HG03064 (cell line): Measurements from ENCODE around the gene FEZF2.

Experiments
- ATAC-seq: cut with Tn5 transposase; IDR thresholded peaks from one replicate; pipeline ENCODE4 v1.9.1; 2021; ENCODE audit warnings: low read depth; ENCODE audit not compliant: unreplicated experiment

FEZF2 gene

DNA sequence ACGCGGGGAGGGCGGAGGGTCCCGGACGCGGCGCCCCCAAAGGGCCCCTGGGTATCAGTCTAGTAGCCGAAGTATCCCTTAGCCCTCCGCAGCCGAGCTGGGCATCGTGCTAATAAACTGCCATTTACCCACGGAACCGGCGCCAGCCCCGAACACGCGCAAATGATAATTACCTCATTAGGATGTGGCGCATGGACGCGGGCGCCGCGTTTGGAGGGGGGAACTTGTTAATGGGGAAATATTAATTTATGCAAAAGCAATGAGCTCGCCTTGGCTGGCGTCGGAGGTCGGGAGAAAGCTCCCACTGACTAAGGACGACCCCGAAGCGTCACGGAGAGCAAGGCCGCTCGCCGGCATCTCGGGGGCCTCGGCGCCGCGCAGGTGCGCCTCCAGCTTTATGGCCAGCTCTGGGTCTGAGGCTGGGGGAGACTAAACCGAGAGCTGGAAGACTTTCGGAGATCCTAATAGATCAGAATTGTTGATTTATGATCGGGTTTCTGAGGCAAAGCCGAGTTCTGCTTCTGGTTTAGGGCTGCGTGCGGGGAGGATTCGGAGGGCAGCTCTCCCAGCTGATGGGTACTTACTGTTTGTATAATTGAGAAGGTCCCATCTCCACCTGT lies 474 bp upstream of the FEZF2 start:
- no peak for ATAC-seq

DNA sequence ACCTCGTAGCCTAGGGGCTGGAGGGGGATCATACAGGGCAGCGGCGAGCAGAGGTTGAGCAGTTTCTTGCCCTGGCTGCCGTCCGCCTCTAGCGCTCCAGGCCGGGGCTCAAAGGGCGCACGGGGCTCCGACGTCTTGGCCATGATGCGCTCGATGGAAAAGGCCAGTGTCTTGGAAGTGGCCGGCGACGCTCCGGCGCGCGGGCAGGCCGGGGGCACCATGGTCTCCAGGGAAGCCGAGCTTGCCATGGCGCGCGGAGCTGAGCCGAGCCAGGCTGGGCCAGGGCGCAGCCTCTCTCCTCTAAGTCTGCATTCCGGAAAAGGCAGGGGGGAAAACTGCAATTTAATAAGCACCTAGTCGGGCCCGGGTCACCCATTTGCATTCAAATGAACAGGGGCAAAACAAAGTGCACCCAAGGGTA lies 719 bp downstream of the FEZF2 start:
- ATAC-seq: no peak

DNA sequence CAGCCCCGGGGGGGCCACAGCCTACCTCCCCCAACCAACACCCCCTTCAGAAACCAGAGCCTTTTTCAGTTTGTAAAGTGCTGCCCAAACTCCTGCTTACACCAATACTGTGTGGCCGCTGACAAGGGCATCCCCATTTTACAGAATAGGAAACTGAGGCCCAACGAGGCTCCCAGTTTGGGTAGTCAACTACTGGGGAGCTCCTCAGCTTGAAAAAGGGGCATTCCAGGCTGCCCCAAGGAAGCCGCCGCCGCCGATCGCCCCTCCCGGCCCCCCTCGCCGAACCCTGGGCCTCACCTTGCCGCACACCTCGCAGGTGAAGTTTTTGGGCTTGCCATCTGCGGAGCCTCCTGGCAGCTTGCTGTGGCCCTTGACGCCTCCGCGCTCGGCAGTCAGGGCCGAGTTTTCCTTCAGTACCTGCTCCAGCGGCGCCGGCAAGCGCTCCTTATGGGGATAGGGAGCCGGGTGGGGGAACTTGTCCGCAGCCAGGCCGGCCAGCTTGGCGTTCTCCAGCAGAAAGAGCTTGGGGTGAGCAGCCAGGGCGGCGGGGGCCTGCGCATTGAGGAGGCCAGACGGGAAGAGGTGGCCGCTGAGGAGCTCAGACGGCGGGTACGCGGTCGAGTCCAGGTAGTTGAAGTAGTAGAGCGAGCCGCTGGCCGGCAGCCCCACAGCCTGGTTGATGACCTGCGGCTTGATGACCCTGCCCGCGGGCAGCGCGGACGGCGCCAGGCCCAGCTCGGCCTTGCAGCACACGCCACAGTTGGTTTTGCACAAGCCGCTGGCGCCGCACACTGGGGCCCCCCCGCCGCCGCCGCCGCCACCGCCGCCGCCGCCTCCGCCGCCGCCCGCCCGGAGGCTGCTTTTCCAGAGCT lies 1.4 kb downstream of the FEZF2 start:
- no peak for ATAC-seq

DNA sequence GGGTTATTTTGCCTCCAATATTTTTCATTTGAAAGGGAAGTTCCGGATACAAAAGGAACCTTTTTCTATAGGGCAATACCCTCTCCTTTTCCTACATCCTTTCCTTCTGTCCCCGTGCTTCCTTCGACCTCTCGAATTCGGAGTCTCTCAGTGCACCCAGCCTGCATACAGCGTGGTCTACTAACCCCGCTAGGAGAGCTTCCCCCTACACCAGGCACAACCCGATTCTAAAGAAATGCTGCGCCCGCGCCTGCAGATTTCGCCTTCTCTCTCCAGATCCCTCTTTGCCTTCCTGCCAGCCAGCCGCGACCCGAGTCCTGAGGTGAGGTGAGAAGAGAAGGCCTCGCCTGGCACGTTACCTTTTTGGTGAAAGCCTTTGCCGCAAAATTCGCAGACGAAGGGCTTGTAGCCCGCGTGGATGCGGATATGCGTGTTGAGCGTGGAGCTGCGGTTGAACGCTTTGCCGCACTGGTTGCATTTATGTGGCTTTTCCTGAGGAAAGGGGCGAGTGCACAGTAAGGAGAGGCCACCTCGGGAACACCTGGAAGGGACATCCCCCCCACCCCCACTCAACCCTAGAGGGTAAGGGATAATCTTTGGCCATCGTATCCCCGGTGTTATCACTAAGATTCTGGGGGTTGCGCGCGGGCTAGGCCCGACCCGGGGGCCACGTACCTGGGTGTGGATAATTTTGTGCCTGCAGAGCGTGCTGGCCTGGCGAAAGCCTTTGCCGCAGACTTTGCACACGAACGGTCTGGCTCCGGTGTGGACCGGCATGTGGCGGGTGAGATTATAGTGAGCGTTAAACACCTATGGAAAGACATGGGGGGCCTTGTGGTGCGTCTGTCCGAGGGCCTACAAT lies 2.3 kb downstream of the FEZF2 start:
- ATAC-seq: no peak

GRCh38 chr3:62370112-62370857 lies 3.1 kb downstream of the FEZF2 start:
- no peak for ATAC-seq

GRCh38 chr3:62369476-62369743 lies 3.9 kb downstream of the FEZF2 start:
- no peak for ATAC-seq

DNA sequence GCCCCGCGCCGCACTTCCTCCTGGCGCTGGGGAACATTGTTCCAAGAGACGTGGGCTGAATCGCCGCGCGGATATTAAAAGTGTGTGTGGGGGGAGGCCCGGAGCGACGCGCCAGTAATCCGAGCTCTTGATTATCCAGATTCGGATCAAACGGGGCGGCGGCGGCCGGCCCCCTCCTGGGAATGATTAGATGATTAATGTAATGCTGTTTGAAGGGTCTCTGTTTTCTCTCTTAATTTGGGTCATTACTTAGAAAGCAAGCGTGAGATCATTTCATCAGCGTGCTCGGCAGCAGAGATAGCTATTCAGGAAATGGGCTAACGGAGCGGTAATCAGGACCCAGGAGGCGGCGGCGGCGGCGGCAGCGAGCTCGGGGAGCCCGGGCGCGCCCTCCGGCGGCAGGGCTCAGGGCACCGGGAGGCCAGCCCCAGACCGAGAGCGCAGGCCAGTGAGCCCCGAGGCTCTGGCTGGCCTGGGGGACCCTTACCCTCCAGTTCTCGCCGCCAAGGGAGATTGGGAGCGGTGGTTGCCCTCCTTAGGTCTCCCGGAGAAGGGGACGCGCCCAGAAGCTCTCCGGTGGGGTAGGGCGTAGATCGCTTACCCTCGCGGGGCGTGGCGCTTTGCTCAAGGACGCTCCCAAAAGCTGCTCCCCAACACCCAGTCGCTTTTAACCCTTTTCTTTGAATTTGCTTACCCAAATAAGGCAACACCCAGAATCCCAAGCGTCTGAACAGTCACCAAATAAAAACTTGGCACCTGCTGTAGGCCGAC lies 4.5 kb downstream of the FEZF2 start:
- ATAC-seq: no peak

- ATAC-seq: no peak
These were observed 5.1 kb downstream of the FEZF2 start for GRCh38 chr3:62368290-62368704.

- ATAC-seq: no peak
These were observed 5.6 kb downstream of the FEZF2 start for GRCh38 chr3:62367763-62368195.

- no peak for ATAC-seq
These were observed 7.2 kb downstream of the FEZF2 start for GRCh38 chr3:62366126-62366484.

DNA sequence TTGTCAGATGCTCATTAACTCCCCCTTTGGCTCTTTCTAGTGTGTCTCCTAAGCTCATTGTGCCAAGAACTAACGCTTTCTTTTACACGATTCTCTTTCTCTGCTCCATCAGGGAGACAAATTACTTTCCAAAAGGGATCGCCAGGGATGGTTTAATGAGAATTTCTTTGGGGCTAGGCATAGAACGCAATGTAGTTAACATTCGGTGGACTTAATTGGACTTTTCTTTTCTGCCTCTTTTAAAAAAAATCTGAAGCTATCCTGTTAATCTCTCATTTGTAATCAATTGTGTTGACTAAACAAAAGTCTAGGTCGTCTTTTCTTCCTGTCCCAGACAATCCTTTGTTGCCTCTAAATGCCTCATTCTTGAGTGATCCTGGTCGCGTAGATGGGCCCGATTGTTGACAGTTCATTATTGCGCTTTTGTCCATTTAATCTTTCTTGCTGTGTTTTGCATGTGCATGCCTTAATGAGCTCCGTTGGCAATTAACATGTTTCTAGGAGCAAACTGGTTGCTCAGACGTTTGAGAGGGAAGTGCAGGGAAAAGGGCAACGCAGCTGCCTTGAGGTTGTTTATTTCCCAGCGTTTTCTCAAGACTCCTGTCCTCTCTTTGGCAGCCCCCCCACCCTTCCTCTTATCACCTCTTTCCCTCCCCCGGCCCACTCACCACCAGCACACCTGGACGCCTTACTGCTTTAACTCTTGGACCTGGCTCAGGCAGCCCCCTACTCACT lies 7.8 kb downstream of the FEZF2 start:
- no peak for ATAC-seq

DNA sequence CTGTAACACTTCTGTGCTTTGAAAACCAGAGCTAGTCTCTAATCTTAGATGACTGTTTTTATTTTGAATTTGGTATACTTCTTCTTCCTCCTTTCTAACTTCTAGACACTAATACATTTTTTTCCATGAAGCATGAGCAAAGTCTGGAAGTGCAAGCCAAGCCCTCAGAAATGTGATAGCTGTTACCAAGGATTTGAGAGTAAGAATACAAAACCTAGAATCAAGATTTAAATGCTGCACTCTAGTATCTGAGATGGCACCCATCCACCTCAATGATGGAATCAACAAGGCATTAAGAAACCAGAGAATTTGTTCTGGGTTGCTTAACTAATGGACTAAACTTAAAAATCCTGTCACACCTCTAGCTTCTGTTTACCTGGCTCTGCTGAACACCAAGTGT lies 9.2 kb downstream of the FEZF2 start:
- no peak for ATAC-seq

GRCh38 chr3:62363275-62363674 lies 10.1 kb downstream of the FEZF2 start:
- ATAC-seq: no peak

DNA sequence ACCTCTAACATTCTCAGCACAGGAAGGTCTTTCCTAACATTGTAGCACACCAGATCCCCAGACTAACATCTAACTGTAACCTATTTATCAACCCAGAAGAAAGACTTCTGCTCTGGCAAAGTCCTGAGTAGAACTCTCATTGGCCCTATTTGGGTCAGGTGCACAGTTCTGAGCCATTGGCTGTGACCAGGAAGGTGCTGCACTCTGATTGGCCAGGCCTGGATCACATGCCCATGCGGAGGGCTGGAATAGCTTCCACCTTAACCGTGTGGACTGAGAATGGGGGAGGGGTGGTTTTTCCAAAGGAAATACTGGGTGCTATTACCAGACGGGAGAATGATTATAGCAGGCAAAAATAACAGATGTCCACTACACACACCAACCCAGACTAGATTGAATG lies 11.5 kb downstream of the FEZF2 start:
- ATAC-seq: no peak

- peak; percentile 88 for ATAC-seq
These were observed 12.1 kb downstream of the FEZF2 start for GRCh38 chr3:62361261-62361660.

GRCh38 chr3:62359531-62359930 lies 13.8 kb downstream of the FEZF2 start:
- ATAC-seq: no peak

DNA sequence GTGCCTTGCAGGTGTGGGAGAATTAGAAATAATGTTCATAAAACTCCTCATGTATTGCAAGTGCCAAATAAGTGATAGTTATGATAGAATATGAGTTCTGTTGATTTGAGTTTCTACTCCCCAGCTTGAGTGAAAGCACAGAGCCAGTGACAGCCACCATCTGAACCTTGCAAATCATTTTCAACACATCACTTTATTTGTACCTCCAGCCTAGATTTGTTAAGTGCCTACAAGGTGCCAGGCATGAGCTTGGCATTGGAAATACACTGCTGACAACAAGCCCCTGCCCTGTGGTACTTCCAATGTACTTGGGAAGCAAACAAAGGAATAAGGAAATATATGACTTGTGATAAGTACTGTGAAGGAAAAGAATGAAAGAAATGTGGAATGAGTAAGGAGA lies 17.0 kb downstream of the FEZF2 start:
- ATAC-seq: no peak

DNA sequence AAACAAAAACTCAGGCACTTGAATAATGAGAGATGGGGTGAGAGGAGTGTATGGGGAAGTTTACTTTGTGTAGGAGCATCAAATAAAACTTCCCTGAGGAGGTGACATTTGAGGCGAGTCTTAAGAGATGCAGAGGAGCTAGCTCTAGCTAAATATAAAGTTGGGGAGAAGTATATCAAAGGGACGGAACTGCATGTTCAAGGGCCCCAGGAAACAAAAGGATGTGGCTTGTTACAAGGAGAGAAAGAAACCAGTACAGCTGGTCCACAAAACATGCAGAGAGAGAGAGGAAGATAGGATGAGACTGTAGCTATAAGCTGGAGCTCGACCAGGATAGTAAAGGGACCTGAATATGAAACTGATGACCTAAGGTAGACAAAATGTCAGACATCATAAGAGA lies 17.6 kb downstream of the FEZF2 start:
- ATAC-seq: no peak

- ATAC-seq: no peak
These were observed 29.6 kb downstream of the FEZF2 start for GRCh38 chr3:62343755-62344154.
